K562 (cell line): Measurements from ENCODE around the gene BCAS1. TPM values are rescaled to one million over a fixed set of nuclear protein-coding genes. Genes with fewer than 3 reads are reported as not detected.

Experiments used
- L3MBTL2 ChIP-seq: fragments of 450-650 bp; IDR thresholded peaks from 2 replicates; pipeline ENCODE4 v1.6.1; 2016; ENCODE audit warnings: mild to moderate bottlenecking, moderate library complexity
- MYC ChIP-seq, 2 experiments: fragments of 250-450 bp in 1 of 2; sonication (Bioruptor Pico) in 1 of 2; IDR thresholded peaks; 2 replicates each; pipeline versions ENCODE4 v1.5.1 to v1.6.1; 2012 to 2021; ENCODE audit warnings: low read depth in 2 of 2, borderline replicate concordance in 1 of 2, improper control_type of control experiment in 1 of 2, low read length in 1 of 2, mild to moderate bottlenecking in 1 of 2, moderate library complexity in 1 of 2
- SMARCB1 ChIP-seq: IDR thresholded peaks from 2 replicates; pipeline ENCODE4 v1.6.1; 2011; ENCODE audit warnings: improper control_type of control experiment, low read depth; ENCODE audit not compliant: insufficient read length
- ZBTB11 ChIP-seq, 3 experiments: fragments of 200-800 bp in 1 of 3; fragments of 250-450 bp in 1 of 3; fragments of 450-650 bp in 1 of 3; sonication (Bioruptor Pico) in 1 of 3; sonication (Bioruptor generic) in 1 of 3; formaldehyde crosslinking in 1 of 3; IDR thresholded peaks; 2 replicates each; pipeline versions ENCODE4 v1.6.1 to v1.8.0; 2016 to 2022; ENCODE audit warnings: mild to moderate bottlenecking in 2 of 3, missing genetic modification characterization in 2 of 3, missing compliant biosample characterization in 1 of 3, moderate library complexity in 1 of 3
- ZNF589 ChIP-seq: fragments of 200-800 bp; sonication (Bioruptor generic); IDR thresholded peaks from 2 replicates; pipeline ENCODE4 v1.6.1; 2016; ENCODE audit warnings: low read depth, missing genetic modification characterization, missing compliant biosample characterization
- polyA plus RNA-seq, 8 experiments: library from polyadenylated mRNA; depleted of rRNA in 4 of 8; stranded (reverse) in 5 of 8; unstranded in 3 of 8; fragments of >200 nt; fragmentation: Nextera tagmentation in 2 of 8; fragmentation: Illumina TruSeq in 1 of 8; extraction: Ambion mirVana in 2 of 8; extraction: Trizol in 1 of 8; gene quantifications; 2 replicates each; pipeline versions ENCODE4 v1.2.1 to v1.2.3, GENCODE V29; 2011 to 2014; ENCODE audit warnings: inconsistent platforms in 1 of 8, missing spikeins in 1 of 8
- total RNA-seq, 7 experiments: library from RNA; depleted of rRNA in 6 of 7; stranded (reverse); fragments of >200 nt in 6 of 7; fragmentation: Illumina TruSeq in 2 of 7; extraction: Trizol in 2 of 7; gene quantifications; 2 replicates each; pipeline versions ENCODE4 v1.2.1 to v1.2.3, GENCODE V29; 2011 to 2021; ENCODE audit warnings: low replicate concordance in 1 of 7
- TF ChIP-seq, protein P1 (sequence below): fragments of 250-450 bp; sonication (Bioruptor Pico); IDR thresholded peaks from 2 replicates; pipeline ENCODE4 v1.8.0; 2022; ENCODE audit warnings: moderate library complexity, mild to moderate bottlenecking, inconsistent platforms
- TF ChIP-seq, protein P2 (sequence below), 2 experiments: fragments of 250-450 bp in 1 of 2; fragments of 450-650 bp in 1 of 2; sonication (Bioruptor Pico) in 1 of 2; IDR thresholded peaks; 2 replicates each; pipeline versions ENCODE4 v1.6.1 to v1.8.0; 2016 to 2021; ENCODE audit warnings: mild to moderate bottlenecking in 2 of 2, moderate library complexity in 2 of 2, missing compliant biosample characterization in 1 of 2, missing genetic modification characterization in 1 of 2

The BCAS1 gene
- total and polyA plus RNA-seq, 9 of the 15 experiments (the other 6 are each of a cell fraction or from before 2014, with no cell fraction given) = 0.18 to 2.3 (median 0.93) TPM

DNA sequence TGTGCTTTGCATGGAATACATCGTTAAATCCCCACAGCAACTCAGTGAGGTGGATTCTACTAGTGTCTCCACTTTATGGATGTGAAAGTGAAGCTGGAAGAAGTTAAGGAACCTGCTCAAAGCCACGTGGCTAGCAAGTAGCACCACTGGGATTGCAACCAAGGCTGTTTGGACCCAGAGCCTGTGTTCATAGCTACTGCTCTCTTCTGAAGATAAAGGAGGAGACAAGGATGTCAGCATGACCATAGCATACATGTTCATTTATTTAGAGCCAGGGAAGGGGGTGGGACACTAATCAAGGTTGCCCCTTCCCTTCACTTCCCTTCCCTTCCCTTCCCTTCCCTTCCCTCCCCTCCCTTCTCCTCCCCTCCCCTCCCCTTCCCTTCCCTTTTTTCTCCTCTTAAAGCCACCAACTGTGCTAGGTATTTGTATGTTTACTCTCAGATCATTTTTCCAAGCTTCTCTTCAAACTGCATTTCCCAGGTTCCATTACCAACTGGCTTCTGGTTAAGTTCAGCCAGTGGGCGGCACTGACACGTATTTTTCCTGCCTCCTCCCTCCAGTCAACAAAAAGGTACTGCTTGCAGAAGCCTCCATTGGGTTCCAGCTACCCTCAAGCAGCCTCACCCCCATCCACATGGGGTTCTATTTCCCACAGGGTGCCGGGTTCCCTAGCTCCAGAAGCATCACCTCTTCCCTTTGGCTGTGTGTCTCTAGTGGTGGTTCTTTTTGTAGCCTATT, 134.9 kb downstream of the BCAS1 start (continued):
- TF ChIP-seq MYC (IDR thresholded peaks at IDR 0.05; ENCODE audit: low read depth, low read length) (peak; percentile 45), MYC (CRISPR knock-in tag; IDR thresholded peaks at IDR 0.05; ENCODE audit: borderline replicate concordance, low read depth) (no peak), L3MBTL2 (peak; percentile 70), ZNF589 (CRISPR knock-in tag) (0 out of 2 replicates have a peak, but pooled peaks have one; percentile 20), SMARCB1 (no peak), ZBTB11 (CRISPR knock-in tag; IDR thresholded peaks at IDR 0.05) (peak in 1 of 3 experiments; percentile 93; a peak in 2 of 6 replicates)
- TF ChIP-seq, protein P1, sequence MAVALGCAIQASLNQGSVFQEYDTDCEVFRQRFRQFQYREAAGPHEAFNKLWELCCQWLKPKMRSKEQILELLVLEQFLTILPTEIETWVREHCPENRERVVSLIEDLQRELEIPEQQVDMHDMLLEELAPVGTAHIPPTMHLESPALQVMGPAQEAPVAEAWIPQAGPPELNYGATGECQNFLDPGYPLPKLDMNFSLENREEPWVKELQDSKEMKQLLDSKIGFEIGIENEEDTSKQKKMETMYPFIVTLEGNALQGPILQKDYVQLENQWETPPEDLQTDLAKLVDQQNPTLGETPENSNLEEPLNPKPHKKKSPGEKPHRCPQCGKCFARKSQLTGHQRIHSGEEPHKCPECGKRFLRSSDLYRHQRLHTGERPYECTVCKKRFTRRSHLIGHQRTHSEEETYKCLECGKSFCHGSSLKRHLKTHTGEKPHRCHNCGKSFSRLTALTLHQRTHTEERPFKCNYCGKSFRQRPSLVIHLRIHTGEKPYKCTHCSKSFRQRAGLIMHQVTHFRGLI (CRISPR knock-in tag) = no peak
- TF ChIP-seq, protein P2, sequence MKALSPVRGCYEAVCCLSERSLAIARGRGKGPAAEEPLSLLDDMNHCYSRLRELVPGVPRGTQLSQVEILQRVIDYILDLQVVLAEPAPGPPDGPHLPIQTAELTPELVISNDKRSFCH (CRISPR knock-in tag; IDR thresholded peaks at IDR 0.05) = no peak
- TF ChIP-seq, protein P2 (tag; IDR thresholded peaks at IDR 0.05) = peak; percentile 53; the same call in 1 of the 2 replicates
